GM21526 (cell line): ENCODE measurements around the gene DVL2.
"Not testable (repeated sequence)": the region's sequence is repeated elsewhere in the genome, so short reads cannot be mapped to it uniquely, and the experiment has no call there.

ENCODE experiments used
- ATAC-seq: cut with Tn5 transposase; IDR thresholded peaks from one replicate; pipeline ENCODE4 v1.9.1; 2021; ENCODE audit warnings: moderate library complexity; ENCODE audit not compliant: unreplicated experiment, low FRiP score

The DVL2 gene

DNA sequence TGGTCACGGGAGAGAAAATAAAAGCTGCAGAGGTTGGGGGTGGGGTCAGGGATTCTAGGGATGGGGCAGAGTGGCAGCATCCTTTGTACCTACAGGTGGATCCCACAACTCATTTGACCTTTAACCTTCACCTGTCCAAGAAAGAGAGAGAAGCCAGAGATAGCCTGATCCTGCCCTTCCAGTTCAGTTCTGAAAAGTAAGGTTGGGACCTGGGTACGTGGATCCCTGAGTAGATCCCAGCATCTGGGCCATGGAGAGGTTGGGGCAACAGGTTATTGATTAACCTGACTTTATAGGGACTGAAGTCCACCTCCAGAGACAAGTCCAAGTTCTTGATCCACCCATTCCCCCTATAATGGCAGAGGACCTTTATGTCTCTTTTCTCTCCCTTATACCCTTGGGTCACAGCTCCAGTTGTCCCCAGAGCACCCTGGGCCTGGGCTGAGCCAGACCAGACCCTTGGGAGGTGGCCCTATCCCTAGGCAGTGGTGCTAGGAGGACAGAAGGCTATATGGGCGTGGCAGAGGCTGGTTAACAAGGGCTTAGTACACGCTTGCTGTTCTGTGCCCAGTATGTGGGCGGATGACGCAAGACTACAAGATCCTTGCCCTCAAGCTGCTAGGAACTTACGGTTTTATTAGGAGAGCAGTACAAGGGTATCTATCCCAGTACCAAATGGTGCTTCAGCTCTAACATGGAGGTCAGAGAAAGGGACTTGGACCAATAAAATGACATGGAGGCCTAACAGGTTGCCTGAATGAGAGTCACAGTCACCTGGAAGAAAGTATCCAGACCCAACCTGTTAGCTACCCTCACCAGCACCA, 24.6 kb upstream of the DVL2 start:
- ATAC-seq: no peak

DNA sequence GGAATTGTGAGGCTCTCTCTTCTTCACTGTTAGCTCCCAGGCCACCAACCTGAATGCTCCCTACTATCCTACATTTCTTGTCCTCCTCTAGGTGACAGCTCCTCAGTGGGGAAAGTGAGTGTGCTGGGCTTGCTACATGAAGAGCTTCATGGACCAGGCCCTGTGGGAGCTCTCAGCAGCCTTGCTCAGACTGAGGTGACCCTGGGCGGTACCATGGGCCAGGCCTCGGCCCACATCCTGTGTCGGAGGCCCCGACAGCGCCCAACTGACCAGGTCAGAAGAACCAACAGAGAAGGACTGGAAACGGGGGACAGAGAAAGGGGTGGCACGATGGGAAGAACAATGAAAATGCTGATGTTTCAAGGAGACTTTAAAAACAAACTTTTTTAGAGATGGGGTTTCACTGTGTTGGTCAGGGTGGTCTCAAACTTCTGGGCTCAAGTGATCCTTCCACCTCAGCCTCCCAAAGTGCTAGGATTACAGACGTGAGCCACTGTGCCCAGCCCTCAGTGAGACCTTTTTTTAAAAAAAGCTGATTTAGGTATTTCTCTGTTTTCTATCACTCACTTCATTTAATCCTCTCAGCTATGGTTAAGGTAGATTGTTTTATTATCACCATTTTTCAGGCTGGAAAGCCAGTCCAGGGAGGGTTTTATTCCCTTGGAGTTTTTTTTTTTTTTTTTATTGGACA, 22.6 kb upstream of the DVL2 start:
- no peak for ATAC-seq

DNA sequence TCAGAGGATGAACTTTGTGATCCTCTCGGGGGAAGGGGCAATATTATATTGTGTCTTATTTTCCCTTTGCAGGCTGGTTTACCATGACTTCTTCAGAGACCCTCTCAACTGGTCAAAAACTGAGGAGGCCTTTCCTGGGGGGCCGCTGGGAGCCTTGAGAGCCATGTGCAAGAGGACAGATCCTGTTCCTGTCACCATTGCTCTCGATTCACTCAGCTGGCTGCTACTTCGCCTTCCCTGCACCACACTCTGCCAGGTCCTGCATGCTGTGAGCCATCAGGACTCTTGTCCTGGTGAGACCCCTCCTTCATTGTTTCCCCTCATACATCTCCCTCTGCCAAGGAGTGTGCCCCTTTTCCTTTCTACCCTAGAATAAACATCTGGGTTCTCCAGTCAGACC, 20.2 kb upstream of the DVL2 start:
- no peak for ATAC-seq

DNA sequence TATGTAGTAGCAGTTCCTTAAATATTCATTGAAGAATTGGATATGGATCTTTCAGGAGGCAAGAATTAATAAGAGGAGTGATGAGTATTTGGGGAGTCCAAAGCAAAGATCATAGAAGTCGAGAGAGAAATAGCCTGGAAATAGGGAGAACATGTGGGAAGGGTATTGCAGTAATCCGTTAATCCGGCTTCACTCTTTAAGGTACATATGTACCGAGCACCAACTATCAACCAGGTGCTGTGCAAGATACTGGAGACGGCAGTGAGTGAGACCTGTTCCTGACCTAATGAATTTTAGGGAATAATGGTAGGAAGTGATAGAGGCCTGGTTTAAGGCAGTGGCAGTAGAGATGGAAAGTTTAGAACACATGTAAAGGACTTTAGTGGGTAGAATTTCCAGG, 18.8 kb upstream of the DVL2 start:
- no peak for ATAC-seq

DNA sequence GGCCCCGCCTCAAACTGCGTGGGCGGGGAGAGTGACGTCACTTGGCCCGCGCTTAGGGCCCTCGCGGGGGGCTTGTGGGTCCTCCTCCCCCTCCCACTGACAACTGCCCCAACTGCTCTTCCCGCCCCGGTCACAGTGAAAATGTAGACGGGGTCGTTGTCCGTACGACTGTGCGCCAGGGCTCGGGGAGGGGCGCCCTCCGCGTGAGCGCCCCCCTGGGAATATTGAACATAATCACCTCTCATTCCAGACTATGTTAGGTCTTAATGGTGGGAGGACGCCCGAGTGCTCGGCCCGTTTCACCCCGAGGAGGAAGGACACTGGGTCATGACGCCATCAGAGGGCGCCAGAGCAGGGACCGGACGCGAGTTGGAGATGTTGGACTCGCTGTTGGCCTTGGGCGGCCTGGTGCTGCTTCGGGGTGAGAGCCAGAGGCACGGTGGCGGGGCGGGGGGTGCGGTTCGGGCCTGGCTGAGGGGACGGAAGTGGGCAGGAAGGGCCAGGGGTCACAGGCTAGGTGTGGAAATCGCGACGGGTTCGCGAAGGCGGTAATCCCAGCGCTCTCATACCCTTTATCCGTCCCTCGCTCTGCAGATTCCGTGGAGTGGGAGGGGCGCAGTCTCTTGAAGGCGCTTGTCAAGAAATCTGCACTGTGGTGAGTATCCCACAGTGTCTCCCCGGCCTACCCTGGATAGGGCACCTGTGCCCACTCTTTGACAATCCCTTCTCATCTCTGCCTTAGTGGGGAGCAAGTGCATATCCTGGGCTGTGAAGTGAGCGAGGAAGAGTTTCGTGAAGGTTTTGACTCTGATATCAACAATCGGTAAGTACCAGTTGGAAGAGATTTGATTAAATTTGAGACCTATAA, 18.1 kb upstream of the DVL2 start, which contains the start of gene ELP5:
Gene ELP5 (plus strand): TSS at position 40 of the 868 bp plus-strand sequence. CDS start 336 bp downstream, at position 376.
- peak; percentile 34 for ATAC-seq

DNA sequence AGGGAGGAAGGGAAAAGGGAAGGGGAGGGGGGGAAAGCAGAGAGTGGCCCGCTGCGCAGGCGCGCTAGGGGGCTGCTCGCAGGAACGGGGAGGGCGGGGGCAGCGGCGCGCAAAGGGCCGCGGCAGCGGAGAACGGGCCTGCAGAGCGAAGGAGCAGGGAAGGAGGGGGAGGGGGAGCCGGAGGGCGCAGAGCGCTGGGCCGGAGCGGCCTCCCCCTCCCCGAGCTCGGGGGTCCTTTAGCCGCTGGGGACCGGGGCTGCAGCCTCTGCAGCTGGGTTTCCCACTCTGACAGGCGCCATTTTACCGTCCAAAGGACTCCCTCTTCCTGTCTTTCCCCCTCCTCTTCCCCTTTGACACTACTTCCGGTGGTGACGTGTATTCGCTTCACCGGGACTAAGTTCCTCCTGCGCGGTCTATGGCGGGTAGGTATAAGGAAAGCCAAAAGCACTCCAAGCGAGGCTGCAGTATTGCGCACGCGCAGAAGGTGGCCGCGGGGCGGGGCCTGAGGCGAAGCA, 17.4 kb upstream of the DVL2 start, which contains the start of gene CTDNEP1:
Gene CTDNEP1 (minus strand): TSS at position 74 of the 515 bp plus-strand sequence. CDS start 438 bp downstream, outside the sequence.
- ATAC-seq: peak; percentile 63

DNA sequence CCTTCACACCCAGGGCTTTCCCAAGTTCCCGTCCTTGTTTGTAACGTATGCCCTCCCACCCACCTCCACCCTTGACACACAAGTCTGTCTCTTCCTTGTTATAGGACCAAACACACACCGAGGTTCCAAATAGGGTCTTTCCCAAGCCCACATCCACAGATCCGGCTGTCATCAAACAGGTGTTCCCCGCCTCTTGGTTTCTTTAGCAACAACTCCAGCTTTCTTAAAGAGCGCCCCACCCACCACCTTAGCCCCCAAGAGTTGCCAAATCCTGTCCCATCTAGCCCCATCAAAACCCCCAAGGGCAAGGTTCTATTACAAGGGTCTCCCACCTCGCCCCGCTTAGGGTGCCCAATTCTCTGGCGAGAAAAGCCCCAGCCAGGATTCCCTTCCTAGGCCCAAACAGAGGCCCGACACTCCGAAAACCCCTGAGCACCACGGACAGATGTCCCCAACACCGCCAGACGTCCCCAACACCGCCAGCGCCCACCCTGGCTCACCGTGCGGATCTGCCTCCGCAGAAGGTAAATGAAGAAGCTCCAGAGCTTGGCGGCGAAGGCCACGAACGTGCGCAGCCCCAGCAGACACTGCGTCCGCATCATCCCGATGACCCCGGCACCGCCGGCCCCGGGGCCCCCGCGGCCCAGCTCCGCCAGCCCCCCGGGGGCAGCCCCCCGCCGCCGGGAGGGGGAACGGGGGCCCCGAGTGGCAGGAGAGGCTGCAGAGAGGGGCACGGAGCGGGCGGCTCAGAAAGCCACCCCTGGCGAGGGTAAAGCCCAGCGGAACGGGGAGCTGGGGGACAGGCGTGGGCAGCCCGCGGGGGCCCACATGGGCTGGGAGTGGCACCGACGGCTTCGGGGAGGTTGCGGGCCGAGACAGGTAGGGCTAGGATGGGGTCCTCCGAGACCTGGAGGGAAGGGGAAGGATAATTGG, 16.6 kb upstream of the DVL2 start:
- no peak for ATAC-seq

DNA sequence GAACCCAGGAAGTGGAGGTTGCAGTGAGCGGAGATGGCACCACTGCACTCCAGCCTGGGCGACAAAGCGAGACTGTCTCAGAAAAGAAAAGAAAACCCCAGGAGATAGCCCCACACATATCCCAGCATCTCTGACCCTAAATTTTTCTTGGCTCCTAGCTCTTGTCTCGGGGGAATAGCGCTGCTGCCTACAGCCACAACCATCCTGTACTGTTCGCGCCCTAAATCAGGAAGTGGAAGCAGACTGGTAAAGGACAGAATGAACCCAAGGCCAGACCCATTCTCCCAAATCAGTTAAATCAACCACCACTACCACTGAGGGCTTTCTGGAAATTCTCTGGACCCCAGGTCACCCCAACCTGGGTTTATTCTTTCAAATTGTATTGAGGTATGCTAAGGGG, 15.5 kb upstream of the DVL2 start:
- ATAC-seq: no peak

DNA sequence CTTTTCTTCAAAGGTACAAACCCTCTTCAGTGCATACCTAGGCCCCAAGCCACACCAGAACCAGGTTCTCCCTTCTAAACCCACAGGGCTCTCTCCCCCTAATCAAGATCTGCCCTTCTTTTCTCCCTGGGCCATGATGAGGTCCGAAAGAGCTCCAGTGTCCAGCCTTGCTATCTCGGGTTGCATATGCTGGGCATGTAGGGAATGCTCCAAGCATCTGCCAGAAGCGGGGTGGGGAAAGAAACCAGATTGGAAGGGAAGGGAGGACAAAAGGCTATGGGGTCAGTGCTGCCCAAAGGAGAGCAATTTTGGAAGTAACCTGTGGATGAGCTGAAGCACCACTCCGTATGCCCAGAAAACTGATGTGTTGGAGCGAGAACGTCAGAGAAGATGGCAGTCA, 14.9 kb upstream of the DVL2 start:
- ATAC-seq: no peak

DNA sequence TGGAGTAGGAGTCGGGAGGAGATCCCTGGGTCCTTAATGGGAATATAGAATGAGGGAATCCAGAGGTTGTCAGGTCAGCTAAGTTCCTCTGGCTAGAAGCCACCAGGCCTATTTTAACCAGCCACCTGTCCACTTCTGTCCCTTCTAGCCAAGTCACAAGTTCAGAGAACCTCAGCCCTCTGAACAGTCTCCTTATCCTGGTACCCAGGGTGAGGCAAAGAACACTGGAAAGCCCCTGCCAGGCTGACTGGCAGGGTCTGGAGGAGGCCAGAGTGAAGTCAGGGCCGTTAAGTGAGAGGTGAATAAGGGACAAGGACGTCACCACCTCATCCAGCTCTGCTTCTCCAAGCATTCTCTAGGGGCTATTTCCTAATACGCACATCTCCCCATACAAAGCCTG, 14.5 kb upstream of the DVL2 start:
- no peak for ATAC-seq

DNA sequence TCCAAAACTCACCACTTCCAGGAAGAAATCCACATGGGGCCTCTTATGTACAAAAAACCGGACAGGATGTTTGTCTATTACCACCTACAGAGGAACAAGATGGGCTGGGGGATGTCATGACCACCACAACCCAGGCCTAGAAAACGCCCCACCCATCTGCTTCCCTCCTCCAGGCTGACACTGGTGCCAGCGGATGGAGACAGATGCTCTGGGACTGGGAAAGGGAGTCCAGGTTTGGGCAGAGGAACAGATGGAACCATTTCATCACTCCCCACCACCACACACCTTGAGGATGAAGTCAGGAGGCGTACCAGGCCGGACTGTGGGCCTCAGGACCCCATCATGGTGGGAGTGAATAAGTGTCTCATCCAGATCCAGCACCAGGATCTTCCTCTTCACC, 12.5 kb upstream of the DVL2 start:
- no peak for ATAC-seq

DNA sequence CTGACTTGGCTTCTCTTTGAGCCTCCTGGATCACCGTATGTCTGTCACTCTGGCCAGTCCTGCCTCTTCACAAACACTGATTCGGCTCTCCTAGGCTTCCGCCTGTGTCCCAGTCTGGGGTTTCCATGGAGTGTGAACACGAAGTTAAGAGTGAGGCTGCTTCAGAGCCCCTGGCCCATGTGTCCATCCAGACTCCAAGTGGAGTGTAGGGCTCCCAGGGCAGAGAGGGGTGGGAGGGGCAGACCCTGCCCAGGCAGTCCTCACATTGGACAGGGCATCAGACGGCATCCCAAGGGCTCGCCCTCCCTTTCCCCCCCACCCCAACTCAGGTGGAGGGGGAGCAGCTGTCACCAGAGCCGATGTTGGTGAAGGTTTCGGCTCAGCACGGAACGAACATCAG, 9.5 kb upstream of the DVL2 start:
- not testable (repeated sequence) for ATAC-seq

DNA sequence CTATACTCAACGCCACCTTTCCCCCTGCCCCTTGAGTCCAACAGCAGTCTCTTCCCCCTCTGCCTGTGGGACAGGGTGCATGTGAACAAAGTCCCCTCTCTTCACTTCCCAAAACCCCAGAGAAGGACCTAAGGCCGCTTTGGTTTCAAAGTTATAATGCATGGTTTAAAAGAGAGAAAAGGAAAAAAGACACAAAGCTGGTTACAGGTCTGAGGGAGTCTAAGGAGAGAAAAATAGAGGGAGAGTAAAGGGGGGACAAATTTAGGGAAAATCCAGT, 9.1 kb upstream of the DVL2 start:
- ATAC-seq: no peak

DNA sequence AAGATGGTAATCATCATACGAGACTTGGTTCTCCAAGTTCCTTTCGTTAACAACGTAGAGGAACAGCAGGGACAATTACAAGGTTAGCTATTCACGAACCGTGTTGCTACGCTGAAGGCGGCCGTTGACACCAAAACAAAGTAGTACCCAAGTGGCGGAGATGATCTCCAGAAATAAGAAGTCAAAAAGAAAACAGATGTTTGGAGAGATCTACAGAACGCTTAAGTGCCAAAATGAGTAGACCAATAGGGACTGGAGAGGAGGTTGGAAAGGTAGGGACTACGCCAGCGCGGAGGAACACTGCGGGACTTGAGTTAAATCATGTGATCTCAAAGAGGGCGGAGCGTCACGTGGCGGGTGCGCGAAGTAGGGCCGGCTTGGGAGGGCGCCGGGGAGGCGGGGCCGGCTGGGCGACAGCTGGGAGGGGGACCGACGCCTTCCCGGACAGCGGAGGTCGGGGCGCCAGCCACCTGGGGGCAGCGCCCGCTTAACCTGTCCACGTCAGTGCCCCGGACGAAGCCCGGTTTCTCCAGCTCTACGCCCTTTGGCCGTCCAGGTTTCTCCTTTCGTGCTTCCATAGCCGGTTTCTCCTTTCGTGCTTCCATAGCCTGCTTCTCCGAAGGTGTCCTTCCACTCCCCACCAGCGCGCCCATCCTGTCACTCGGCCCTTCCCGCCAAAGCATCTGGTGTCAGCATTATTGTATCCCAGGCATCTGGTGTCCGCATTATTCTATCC, 8.6 kb upstream of the DVL2 start:
- ATAC-seq: peak; percentile 40

DNA sequence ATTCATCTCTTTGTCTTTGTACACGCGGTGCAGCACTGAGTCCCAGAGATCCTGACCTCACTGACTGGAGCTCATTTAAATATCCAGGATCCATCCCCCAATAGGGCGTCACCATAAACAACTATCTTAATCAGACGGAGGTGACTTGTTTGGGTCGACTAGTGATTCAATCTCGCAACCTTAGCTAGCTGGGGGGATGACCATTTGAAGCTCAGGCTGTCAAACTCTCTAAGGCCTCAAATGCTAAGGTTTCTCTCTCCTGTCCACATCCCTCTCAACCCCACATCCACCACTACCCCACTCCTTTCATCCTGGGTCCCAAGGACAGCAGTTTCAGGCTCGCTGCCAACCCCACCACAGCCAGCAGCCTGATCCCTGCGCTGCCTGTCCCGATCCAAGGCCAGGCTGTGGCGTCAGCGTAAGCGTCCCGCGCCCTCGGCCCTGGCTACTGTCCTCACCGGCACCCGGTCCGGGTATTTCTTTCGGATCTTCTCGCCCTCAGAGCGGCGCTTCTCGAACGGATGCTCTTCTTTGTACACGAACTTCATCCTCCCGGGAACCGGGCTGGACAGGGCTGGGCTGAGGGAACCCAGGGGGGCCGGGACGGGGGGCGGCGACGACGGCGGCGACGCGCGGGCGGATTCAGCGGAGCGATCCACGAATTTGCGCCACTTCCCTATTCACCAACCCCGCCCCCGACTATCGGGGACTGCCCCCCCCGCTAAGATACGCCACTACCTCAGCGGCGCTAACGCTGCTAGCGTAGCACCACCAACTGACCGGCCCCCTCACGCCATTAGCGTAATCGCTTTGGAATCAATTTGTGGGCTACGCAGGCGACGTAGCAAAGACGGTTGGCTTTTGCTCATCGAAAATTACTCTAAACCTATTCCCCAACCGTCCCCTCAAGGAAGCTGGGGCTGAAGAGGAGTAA, 7.7 kb upstream of the DVL2 start, which contains the start of gene GABARAP:
Gene GABARAP (minus strand): TSS at position 667 of the 934 bp plus-strand sequence. CDS start 119 bp downstream, at position 548.
- ATAC-seq: peak; percentile 30

DNA sequence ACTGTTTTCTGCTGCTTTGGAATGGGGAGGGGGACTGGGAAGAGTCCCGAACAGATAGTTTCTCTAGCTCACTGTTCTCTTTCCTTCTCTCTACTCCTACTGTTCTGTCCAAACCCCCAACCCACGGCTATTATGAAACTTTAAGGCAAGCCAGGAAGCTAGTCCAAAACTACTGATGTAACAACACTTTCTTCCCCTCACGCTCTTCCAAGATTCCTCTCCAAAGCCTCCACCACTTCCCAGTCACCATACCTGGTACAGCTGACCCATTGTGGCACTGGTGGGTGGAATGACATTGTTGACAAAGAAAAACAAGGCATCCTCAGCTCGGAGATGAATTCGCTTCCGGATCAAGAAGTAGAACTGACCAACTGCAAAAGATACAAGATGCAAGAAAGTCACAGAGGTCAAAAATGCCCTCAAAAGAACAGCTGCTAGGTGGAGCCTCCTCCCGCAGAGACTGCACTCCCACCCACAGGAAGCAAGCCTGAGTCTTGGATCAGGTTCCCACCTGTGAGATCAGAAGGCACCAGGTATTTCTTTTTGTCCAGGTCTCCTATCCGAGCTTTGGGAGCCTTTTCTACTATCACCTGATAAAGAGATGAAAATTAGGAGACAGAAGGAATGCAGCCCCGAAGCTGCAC, 6.9 kb upstream of the DVL2 start:
- ATAC-seq: no peak

DNA sequence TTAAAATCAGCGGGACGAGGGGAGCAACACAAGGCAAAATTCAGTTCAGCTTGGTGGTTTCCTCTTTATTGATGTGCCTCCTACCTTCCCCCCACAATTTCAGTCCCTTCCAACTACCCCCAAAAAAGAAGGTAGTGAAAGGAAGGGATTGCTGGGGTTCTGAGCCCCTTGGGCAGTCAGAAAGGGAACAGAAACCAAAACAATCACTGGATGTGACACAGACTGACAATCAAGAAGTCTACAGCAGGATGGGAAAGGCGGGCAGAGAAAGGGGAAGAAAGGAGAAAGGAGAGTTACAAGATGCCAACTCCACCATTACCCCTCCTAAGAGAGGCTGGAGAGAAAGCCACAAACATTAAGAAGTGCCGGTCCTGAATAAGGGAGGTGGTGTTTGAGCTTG, 6.1 kb upstream of the DVL2 start:
- ATAC-seq: no peak
